ENCODE results near the gene FOXI1.

Gene FOXI1

DNA sequence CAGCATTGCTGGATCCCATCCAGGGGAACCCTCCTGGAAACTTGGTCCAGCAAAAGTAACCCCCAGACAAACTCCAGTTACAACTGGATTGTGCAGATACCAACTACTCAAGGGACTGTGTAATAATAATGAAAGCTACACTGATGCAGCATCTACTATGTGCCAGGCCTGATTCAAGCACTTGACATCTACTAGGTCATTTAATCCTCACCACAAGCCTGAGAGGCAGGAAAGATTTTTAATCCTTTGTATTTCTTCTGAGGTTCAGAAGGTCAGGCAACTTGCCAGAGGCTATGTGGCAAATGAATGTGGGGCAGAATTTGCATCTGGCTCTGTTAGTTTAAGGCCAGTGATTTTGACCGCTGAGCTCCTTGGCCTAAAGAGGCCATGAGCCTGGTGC lies 29.5 kb upstream of the FOXI1 start:
- peaks cover 93% of the 10 kb centered on the region for H3K36me3 ChIP-seq
- no peaks in the 10 kb centered on the region for H3K27me3 ChIP-seq

DNA sequence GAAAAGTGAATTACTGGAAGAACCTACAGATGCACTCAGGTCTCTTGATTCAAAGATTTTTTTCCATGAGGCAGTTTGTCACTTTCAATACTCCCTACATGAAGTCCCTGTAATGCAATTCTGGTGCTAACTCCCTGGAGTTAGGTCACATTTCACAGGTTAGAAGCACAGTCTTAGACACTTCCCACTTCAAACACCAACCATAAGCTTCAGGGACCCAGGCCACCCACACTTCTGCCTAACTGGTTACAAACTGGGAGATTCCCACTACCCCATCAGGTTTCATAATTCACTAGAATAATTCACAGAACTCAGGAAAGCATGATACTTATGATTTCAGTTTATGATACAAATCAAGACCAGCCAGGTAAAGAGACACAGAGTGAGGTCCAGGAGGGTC lies 29.0 kb upstream of the FOXI1 start:
- H3K9me3 ChIP-seq: no peaks in the 10 kb centered on the region
- no peak for TF ChIP-seq CTCF (IDR thresholded peaks at IDR 0.05)
- no peaks in the 10 kb centered on the region for H3K27me3 ChIP-seq
- no peak overlapping the region for H3K4me3 ChIP-seq (ENCODE audit: low read depth in 1 of 2, low read length in 1 of 2)
- no peaks in the 10 kb centered on the region for H3K4me1 ChIP-seq (ENCODE audit: control insufficient read depth in 1 of 2, insufficient read depth in 1 of 2, low read depth in 1 of 2, low read length in 1 of 2)
- no peak overlapping the region for H3K27ac ChIP-seq
- peaks cover 93% of the 10 kb centered on the region for H3K36me3 ChIP-seq

More for the DNA sequence above, 29.5 kb upstream of the FOXI1 start:
- no peak for TF ChIP-seq CTCF (IDR thresholded peaks at IDR 0.05)
- H3K9me3 ChIP-seq: no peaks in the 10 kb centered on the region
- no peak overlapping the region for H3K27ac ChIP-seq
- H3K4me3 ChIP-seq (ENCODE audit: low read depth in 1 of 2, low read length in 1 of 2): no peak overlapping the region
- H3K4me1 ChIP-seq (ENCODE audit: control insufficient read depth in 1 of 2, insufficient read depth in 1 of 2, low read depth in 1 of 2, low read length in 1 of 2): no peaks in the 10 kb centered on the region

GRCh38 chr5:170077526-170077925 lies 28.2 kb upstream of the FOXI1 start:
- Histone ChIP-seq H3K27ac (no peak overlapping the region), H3K27me3 (no peaks in the 10 kb centered on the region), H3K4me3 (ENCODE audit: low read depth in 1 of 2, low read length in 1 of 2) (no peak overlapping the region), H3K36me3 (peaks cover 93% of the 10 kb centered on the region), H3K4me1 (ENCODE audit: control insufficient read depth in 1 of 2, insufficient read depth in 1 of 2, low read depth in 1 of 2, low read length in 1 of 2) (no peaks in the 10 kb centered on the region), H3K9me3 (no peaks in the 10 kb centered on the region)
- no peak for TF ChIP-seq CTCF (IDR thresholded peaks at IDR 0.05)

DNA sequence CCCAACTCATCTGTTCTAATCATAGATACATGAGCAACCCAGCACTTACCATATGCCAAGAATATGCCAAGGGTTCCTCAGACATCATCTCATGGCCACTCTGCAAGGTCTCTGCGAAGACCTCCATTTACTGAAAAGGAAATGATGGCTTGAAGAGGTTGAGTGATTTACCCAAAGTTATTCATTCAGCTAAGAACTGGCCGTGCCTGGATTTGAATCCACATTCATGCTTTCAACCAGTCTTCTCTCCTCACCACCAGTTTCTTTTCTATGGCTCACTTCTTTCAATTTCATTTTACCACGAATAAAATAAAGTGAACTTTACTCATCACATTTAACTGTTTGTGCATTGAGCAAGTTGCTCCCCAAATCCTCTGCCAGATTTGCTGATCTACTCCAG lies 27.2 kb upstream of the FOXI1 start:
- TF ChIP-seq CTCF (IDR thresholded peaks at IDR 0.05): no peak

DNA sequence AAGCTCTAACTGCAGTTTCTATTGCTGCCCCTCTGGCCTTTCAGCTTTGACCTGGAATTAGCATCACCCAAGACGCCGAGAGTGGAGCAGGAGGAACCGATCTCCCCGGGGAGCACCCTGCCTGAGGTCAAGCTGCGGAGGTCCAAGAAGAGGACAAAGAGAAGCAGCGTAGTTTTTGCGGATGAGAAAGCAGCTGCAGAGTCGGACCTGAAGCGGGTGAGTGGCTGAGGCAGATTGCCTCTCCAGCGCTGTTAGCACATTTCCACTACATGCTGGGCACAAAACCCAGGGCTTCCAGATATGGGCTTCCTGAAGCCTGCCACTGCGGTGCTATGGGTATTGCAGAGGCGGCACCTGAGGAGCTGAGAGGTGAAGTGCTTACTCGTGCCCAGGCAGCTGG lies 26.8 kb upstream of the FOXI1 start:
- TF ChIP-seq CTCF (IDR thresholded peaks at IDR 0.05): no peak
- no peak overlapping the region for H3K27ac ChIP-seq
- H3K27me3 ChIP-seq: no peaks in the 10 kb centered on the region
- H3K4me3 ChIP-seq (ENCODE audit: low read depth in 1 of 2, low read length in 1 of 2): no peak overlapping the region
- peaks cover 98% of the 10 kb centered on the region for H3K36me3 ChIP-seq
- no peaks in the 10 kb centered on the region for H3K4me1 ChIP-seq (ENCODE audit: control insufficient read depth in 1 of 2, insufficient read depth in 1 of 2, low read depth in 1 of 2, low read length in 1 of 2)
- H3K9me3 ChIP-seq: no peaks in the 10 kb centered on the region

More for the DNA sequence above, 27.2 kb upstream of the FOXI1 start:
- Histone ChIP-seq H3K27ac (no peak overlapping the region), H3K9me3 (no peaks in the 10 kb centered on the region), H3K4me3 (ENCODE audit: low read depth in 1 of 2, low read length in 1 of 2) (no peak overlapping the region), H3K4me1 (ENCODE audit: control insufficient read depth in 1 of 2, insufficient read depth in 1 of 2, low read depth in 1 of 2, low read length in 1 of 2) (no peaks in the 10 kb centered on the region), H3K36me3 (peaks cover 94% of the 10 kb centered on the region), H3K27me3 (no peaks in the 10 kb centered on the region)

- no peaks in the 10 kb centered on the region for H3K4me1 ChIP-seq (ENCODE audit: control insufficient read depth in 1 of 2, insufficient read depth in 1 of 2, low read depth in 1 of 2, low read length in 1 of 2)
- TF ChIP-seq CTCF (IDR thresholded peaks at IDR 0.05): no peak
- no peaks in the 10 kb centered on the region for H3K9me3 ChIP-seq
- H3K4me3 ChIP-seq (ENCODE audit: low read depth in 1 of 2, low read length in 1 of 2): no peak overlapping the region
- H3K27ac ChIP-seq: no peak overlapping the region
- H3K27me3 ChIP-seq: no peaks in the 10 kb centered on the region
- H3K36me3 ChIP-seq: peaks cover 100% of the 10 kb centered on the region
Observed at GRCh38 chr5:170080217-170080616, 25.5 kb upstream of the FOXI1 start.

All from neutrophil (primary cell).